DOHH2 (cell line): ENCODE measurements around the gene TCEA2.

ENCODE experiments used
- EZH2phosphoT487 ChIP-seq: fragments of 200-600 bp; sonication (generic); IDR thresholded peaks from 2 replicates; pipeline ENCODE4 v1.6.1; 2017; ENCODE audit warnings: borderline replicate concordance, mild to moderate bottlenecking, antibody characterized with exemption, low read length, moderate library complexity, mixed read lengths
- TF ChIP-seq, protein P1 (sequence below): fragments of 200-600 bp; sonication (generic); IDR thresholded peaks from one replicate; pipeline ENCODE4 v1.5.1; 2014; ENCODE audit warnings: antibody characterized with exemption, mild to moderate bottlenecking, low read depth, low read length; ENCODE audit not compliant: poor library complexity, severe bottlenecking

DNA sequence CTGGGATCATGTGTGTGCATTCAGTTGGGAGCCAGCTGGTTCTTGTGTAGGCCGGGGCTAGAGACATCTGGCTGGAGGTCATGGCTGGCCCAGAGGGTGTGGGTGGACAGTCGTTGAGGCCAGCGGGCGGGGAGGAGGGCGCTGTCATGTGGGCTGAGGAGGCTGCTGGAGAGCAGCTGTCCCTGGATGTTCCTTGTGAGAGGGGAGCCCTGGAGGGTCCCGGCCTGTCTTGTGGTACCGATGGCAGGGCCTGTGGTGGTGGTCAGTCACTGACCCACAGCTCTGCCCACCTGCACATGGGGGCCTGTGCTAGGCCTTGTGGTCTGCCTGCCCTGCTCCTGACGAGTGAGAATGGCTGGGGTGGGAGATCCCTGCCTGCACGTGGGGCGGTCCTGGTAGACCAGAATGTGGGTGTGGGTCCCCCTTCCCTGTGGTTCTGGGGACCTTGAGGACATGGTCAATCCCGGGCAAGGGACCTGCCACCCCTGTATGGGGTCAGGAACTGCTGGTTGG lies 29.0 kb upstream of the TCEA2 start:
- TF ChIP-seq, protein P1, sequence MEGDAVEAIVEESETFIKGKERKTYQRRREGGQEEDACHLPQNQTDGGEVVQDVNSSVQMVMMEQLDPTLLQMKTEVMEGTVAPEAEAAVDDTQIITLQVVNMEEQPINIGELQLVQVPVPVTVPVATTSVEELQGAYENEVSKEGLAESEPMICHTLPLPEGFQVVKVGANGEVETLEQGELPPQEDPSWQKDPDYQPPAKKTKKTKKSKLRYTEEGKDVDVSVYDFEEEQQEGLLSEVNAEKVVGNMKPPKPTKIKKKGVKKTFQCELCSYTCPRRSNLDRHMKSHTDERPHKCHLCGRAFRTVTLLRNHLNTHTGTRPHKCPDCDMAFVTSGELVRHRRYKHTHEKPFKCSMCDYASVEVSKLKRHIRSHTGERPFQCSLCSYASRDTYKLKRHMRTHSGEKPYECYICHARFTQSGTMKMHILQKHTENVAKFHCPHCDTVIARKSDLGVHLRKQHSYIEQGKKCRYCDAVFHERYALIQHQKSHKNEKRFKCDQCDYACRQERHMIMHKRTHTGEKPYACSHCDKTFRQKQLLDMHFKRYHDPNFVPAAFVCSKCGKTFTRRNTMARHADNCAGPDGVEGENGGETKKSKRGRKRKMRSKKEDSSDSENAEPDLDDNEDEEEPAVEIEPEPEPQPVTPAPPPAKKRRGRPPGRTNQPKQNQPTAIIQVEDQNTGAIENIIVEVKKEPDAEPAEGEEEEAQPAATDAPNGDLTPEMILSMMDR, result no peak
- TF ChIP-seq EZH2phosphoT487, result no peak
